Transverse colon (tissue), 4 donors: ENCODE results near the gene DDX20. TPM values are rescaled to one million over a fixed set of nuclear protein-coding genes. Genes with fewer than 3 reads are reported as not detected.

Experiments
- DNase-seq: peaks from one replicate; pipeline ENCODE4 v3.0.0-alpha.2; 2019
- H3K27ac ChIP-seq, 4 donors: fragments of 200-600 bp; sonication (generic); 2 replicates each; pipeline ENCODE4 v1.5.1; 2016 to 2018; ENCODE audit warnings: inconsistent platforms in 4 of 4
- H3K27me3 ChIP-seq: fragments of 200-600 bp; sonication (generic); 2 replicates; pipeline ENCODE4 v1.5.1; 2017; ENCODE audit warnings: inconsistent platforms
- H3K36me3 ChIP-seq, 4 donors: fragments of 200-600 bp; sonication (generic); 2 replicates each; pipeline ENCODE4 v1.5.1; 2017 to 2019; ENCODE audit warnings: inconsistent platforms in 4 of 4
- H3K4me1 ChIP-seq, 4 donors: fragments of 200-600 bp; sonication (generic); 2 replicates each; pipeline ENCODE4 v1.5.1; 2017 to 2020; ENCODE audit warnings: inconsistent platforms in 4 of 4
- H3K4me3 ChIP-seq, 4 donors: fragments of 200-600 bp; sonication (generic); 1 replicate in 1 of 4; 2 replicates in 3 of 4; pipeline versions ENCODE4 v1.5.1 to v1.6.1; 2017 to 2019; ENCODE audit warnings: inconsistent platforms in 4 of 4
- H3K9me3 ChIP-seq, 2 donors: fragments of 200-600 bp; sonication (generic); 2 replicates each; pipeline ENCODE4 v1.5.1; 2017 to 2019; ENCODE audit warnings: inconsistent platforms in 2 of 2
- EP300 ChIP-seq: sonication (generic); formaldehyde crosslinking; IDR thresholded peaks from one replicate; pipeline ENCODE4 v1.6.1; 2017; ENCODE audit warnings: antibody characterized with exemption, low read depth
- POLR2A ChIP-seq: fragments of 450-650 bp; IDR thresholded peaks from one replicate; pipeline ENCODE4 v1.6.1; 2016; ENCODE audit warnings: antibody characterized with exemption, mild to moderate bottlenecking, moderate library complexity
- POLR2AphosphoS5 ChIP-seq, 3 donors: sonication (generic); formaldehyde crosslinking; IDR thresholded peaks; one replicate each; pipeline ENCODE4 v1.6.1; 2016; ENCODE audit warnings: antibody characterized with exemption in 3 of 3
- WGBS, 2 donors: methylation state at CpG; one replicate each; pipeline ENCODE4 v1.1.5; 2018; ENCODE audit warnings: low coverage in 1 of 2; 5-methylcytosine and 5-hydroxymethylcytosine counted together
- in situ Hi-C, 4 donors: fragments of 200-750 bp; cut with MboI; loops; one replicate each; pipeline versions ENCODE4 v1.15.0 to v1.15.1; 2017; ENCODE audit warnings: low sequenced_read_pairs in 3 of 4, low pct_ligation_motif_present in 1 of 4, low pct_unique_long_range_greater_than_20kb in 1 of 4
- intact Hi-C: fragments of 100-400 bp; cut with DNase I; formaldehyde crosslinking; loops from one replicate; pipeline ENCODE4 v1.15.1; 2023; ENCODE audit warnings: low total_unique reads
- total RNA-seq, 4 donors: library from RNA; depleted of rRNA; stranded (reverse); fragments of >200 nt; gene quantifications; one replicate each; pipeline ENCODE4 v1.1.0, GENCODE V29; 2016
- TF ChIP-seq, protein P1 (sequence below), 5 experiments: fragments of 200-600 bp in 3 of 5; fragments of 450-650 bp in 2 of 5; sonication (generic) in 3 of 5; IDR thresholded peaks; 1 replicate in 2 of 5; 2 replicates in 3 of 5; pipeline ENCODE4 v1.5.1; 2016 to 2017; ENCODE audit warnings: antibody characterized with exemption in 5 of 5, inconsistent platforms in 3 of 5, mild to moderate bottlenecking in 2 of 5, moderate library complexity in 1 of 5

Gene DDX20
- total RNA-seq, 4 donors from 2014 or later: 7.1 to 17.1 (median 12.2) TPM

- Histone ChIP-seq H3K36me3 (no peaks in the 10 kb centered on the region), H3K4me1 (no peaks in the 10 kb centered on the region), H3K9me3 (no peaks in the 10 kb centered on the region), H3K27me3 (no peaks in the 10 kb centered on the region), H3K27ac (no peak overlapping the region), H3K4me3 (no peak overlapping the region)
- TF ChIP-seq, protein P1, sequence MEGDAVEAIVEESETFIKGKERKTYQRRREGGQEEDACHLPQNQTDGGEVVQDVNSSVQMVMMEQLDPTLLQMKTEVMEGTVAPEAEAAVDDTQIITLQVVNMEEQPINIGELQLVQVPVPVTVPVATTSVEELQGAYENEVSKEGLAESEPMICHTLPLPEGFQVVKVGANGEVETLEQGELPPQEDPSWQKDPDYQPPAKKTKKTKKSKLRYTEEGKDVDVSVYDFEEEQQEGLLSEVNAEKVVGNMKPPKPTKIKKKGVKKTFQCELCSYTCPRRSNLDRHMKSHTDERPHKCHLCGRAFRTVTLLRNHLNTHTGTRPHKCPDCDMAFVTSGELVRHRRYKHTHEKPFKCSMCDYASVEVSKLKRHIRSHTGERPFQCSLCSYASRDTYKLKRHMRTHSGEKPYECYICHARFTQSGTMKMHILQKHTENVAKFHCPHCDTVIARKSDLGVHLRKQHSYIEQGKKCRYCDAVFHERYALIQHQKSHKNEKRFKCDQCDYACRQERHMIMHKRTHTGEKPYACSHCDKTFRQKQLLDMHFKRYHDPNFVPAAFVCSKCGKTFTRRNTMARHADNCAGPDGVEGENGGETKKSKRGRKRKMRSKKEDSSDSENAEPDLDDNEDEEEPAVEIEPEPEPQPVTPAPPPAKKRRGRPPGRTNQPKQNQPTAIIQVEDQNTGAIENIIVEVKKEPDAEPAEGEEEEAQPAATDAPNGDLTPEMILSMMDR (IDR thresholded peaks at IDR 0.05): no peak
- no peak for TF ChIP-seq POLR2A
- no peak for TF ChIP-seq POLR2AphosphoS5 (IDR thresholded peaks at IDR 0.05)
- no peak for TF ChIP-seq EP300
- in situ Hi-C loops: loop anchor here in 2 of 4 donors (25.0 kb wide), 2 partner anchors 540 to 560 kb away; partner anchors contain the start of gene CHI3L2 (in 1 of the 2)
- WGBS, 2 donors: 74 to 100% methylated on average over 1 of the region's 1 CpG
- DNase-seq: no peak
- intact Hi-C loops: no loop called here
Measured at GRCh38 chr1:111777301-111777700, 21.6 kb downstream of the DDX20 start.

DNA sequence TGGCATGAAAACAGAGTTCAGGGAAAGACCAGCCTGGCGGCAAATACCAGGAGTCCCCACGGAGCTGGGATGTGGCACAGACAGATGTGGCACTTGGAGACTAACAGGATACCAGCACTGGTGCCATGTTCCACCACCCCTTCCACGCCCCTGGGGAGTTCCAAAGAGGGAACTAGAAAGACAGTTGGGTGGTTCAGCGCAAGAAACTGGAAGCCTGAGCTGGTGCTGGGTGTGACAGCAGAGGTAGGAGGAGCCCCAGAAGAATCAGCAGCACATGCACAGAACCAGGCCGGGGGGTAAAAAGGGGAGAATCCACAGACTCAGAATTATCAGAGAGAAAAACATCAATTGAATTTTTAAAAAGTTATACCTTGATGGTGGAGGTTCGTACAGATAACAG is 22.4 kb downstream of the DDX20 start:
- intact Hi-C loops: no loop called here
- no peak overlapping the region for H3K27ac ChIP-seq
- TF ChIP-seq EP300 (no peak), POLR2AphosphoS5 (IDR thresholded peaks at IDR 0.05) (no peak), POLR2A (no peak)
- TF ChIP-seq, protein P1 (IDR thresholded peaks at IDR 0.05): no peak
- H3K27me3 ChIP-seq: no peaks in the 10 kb centered on the region
- H3K9me3 ChIP-seq: no peaks in the 10 kb centered on the region
- in situ Hi-C loops: loop anchor here in 2 of 4 donors (25.0 kb wide), 2 partner anchors 541 to 559 kb away; partner anchors contain the start of gene CHI3L2 (in 1 of the 2)
- no peak overlapping the region for H3K4me3 ChIP-seq
- no peaks in the 10 kb centered on the region for H3K4me1 ChIP-seq
- no peaks in the 10 kb centered on the region for H3K36me3 ChIP-seq
- no peak for DNase-seq
- 87% methylated on average over 4 to 6 of the region's 6 CpGs for WGBS, 2 donors

GRCh38 chr1:111778541-111779051 is 22.9 kb downstream of the DDX20 start:
- no peak for DNase-seq
- TF ChIP-seq EP300 (no peak), POLR2AphosphoS5 (IDR thresholded peaks at IDR 0.05) (no peak), POLR2A (no peak)
- TF ChIP-seq, protein P1 (IDR thresholded peaks at IDR 0.05): no peak
- Histone ChIP-seq H3K36me3 (no peaks in the 10 kb centered on the region), H3K9me3 (no peaks in the 10 kb centered on the region), H3K27ac (no peak overlapping the region), H3K4me1 (no peaks in the 10 kb centered on the region), H3K27me3 (no peaks in the 10 kb centered on the region), H3K4me3 (no peak overlapping the region)
- intact Hi-C loops: no loop called here
- WGBS, 2 donors: 40 to 80% methylated on average over 2 of the region's 2 CpGs
- in situ Hi-C loops: loop anchor here in 2 of 4 donors (25.0 kb wide), 2 partner anchors 541 to 559 kb away; partner anchors contain the start of gene CHI3L2 (in 1 of the 2)

GRCh38 chr1:111779546-111779945 is 23.8 kb downstream of the DDX20 start:
- Histone ChIP-seq H3K27me3 (no peaks in the 10 kb centered on the region), H3K27ac (no peak overlapping the region), H3K36me3 (no peaks in the 10 kb centered on the region), H3K4me3 (no peak overlapping the region), H3K9me3 (no peaks in the 10 kb centered on the region), H3K4me1 (no peaks in the 10 kb centered on the region)
- no peak for DNase-seq
- TF ChIP-seq POLR2A: no peak
- TF ChIP-seq POLR2AphosphoS5 (IDR thresholded peaks at IDR 0.05): no peak
- TF ChIP-seq, protein P1 (IDR thresholded peaks at IDR 0.05): no peak
- no peak for TF ChIP-seq EP300
- 100% methylated on average over 2 of the region's 2 CpGs; no CpG with 5 or more reads in 1 of the 2 donors for WGBS, 2 donors
- intact Hi-C loops: no loop called here
- in situ Hi-C loops: loop anchor here in 2 of 4 donors (25.0 kb wide), 2 partner anchors 542 to 558 kb away; partner anchors contain the start of gene CHI3L2 (in 1 of the 2)
